A549 (cell line): ENCODE measurements around the gene HAND2.

Experiments used
- CTCF ChIP-seq: fragments of >200 bp; sonication (Bioruptor Twin); formaldehyde crosslinking; IDR thresholded peaks from 3 replicates; pipeline ENCODE4 v1.5.1; 2016
- PHF8 ChIP-seq: fragments of 200-600 bp; sonication (generic); IDR thresholded peaks from 2 replicates; pipeline ENCODE4 v1.6.1; 2016; ENCODE audit warnings: low read depth, mild to moderate bottlenecking, antibody characterized with exemption, moderate library complexity, borderline replicate concordance
- POLR2A ChIP-seq: IDR thresholded peaks from 2 replicates; pipeline ENCODE4 v1.6.1; 2012; ENCODE audit warnings: mild to moderate bottlenecking, low read length

- TF ChIP-seq PHF8 (no peak), CTCF (no peak), POLR2A (no peak)
Observed at GRCh38 chr4:173478201-173478912, 51.7 kb downstream of the HAND2 start.
